ENCODE data around the gene INPP5J.

DNA sequence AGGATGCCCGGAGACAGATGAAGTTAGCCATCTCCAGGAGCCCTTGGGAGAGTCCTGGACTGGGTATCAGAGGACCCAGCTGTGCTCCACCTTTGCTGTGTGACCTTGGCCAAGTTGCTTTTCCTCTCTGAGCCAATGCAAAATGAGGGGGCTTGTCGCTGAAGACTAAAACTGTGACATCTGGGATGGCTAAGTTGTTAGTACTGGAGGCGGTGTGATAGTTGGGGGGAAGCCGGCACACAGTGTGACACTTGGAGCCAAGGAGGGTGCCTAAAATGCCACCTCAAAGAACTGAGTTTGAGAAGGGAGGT is 481 bp downstream of the INPP5J start:
- TF ChIP-seq POLR2A (IDR thresholded peaks at IDR 0.05) (no peak), CTCF (IDR thresholded peaks at IDR 0.05) (no peak)

All from testis (tissue), 2 donors.